ENCODE results near the gene NR3C1.

Gene NR3C1

GRCh38 chr5:143350751-143351602, 52.5 kb downstream of the NR3C1 start:
- no peaks in the 10 kb centered on the region for H3K9me3 ChIP-seq (ENCODE audit: control insufficient read depth, low read length)
- H3K27me3 ChIP-seq (replicated peaks; ENCODE audit: control insufficient read depth, insufficient read depth, low read length, poor library complexity, severe bottlenecking): no peaks in the 10 kb centered on the region
- no peak for DNase-seq
- no peak overlapping the region for H3K27ac ChIP-seq (ENCODE audit: insufficient read depth, low read length, poor library complexity, severe bottlenecking)
- H3K4me1 ChIP-seq (ENCODE audit: control insufficient read depth, insufficient read depth, low read length, poor library complexity, severe bottlenecking): peaks cover 42% of the 10 kb centered on the region
- no peaks in the 10 kb centered on the region for H3K36me3 ChIP-seq (ENCODE audit: control insufficient read depth, insufficient read depth, low read length)
- no peak overlapping the region for H3K4me3 ChIP-seq (ENCODE audit: insufficient read depth, low read depth, low read length, poor library complexity, severe bottlenecking)

GRCh38 chr5:143350341-143350740, 53.1 kb downstream of the NR3C1 start:
- no peak overlapping the region for H3K4me3 ChIP-seq (ENCODE audit: insufficient read depth, low read depth, low read length, poor library complexity, severe bottlenecking)
- no peak overlapping the region for H3K27ac ChIP-seq (ENCODE audit: insufficient read depth, low read length, poor library complexity, severe bottlenecking)
- H3K36me3 ChIP-seq (ENCODE audit: control insufficient read depth, insufficient read depth, low read length): no peaks in the 10 kb centered on the region
- DNase-seq: no peak
- no peaks in the 10 kb centered on the region for H3K9me3 ChIP-seq (ENCODE audit: control insufficient read depth, low read length)
- H3K27me3 ChIP-seq (replicated peaks; ENCODE audit: control insufficient read depth, insufficient read depth, low read length, poor library complexity, severe bottlenecking): no peaks in the 10 kb centered on the region
- peaks cover 36% of the 10 kb centered on the region for H3K4me1 ChIP-seq (ENCODE audit: control insufficient read depth, insufficient read depth, low read length, poor library complexity, severe bottlenecking)

GRCh38 chr5:143349177-143349576, 54.3 kb downstream of the NR3C1 start:
- H3K27me3 ChIP-seq (replicated peaks; ENCODE audit: control insufficient read depth, insufficient read depth, low read length, poor library complexity, severe bottlenecking): no peaks in the 10 kb centered on the region
- no peaks in the 10 kb centered on the region for H3K9me3 ChIP-seq (ENCODE audit: control insufficient read depth, low read length)
- H3K27ac ChIP-seq (ENCODE audit: insufficient read depth, low read length, poor library complexity, severe bottlenecking): no peak overlapping the region
- H3K36me3 ChIP-seq (ENCODE audit: control insufficient read depth, insufficient read depth, low read length): no peaks in the 10 kb centered on the region
- H3K4me3 ChIP-seq (ENCODE audit: insufficient read depth, low read depth, low read length, poor library complexity, severe bottlenecking): no peak overlapping the region
- no peak for DNase-seq
- H3K4me1 ChIP-seq (ENCODE audit: control insufficient read depth, insufficient read depth, low read length, poor library complexity, severe bottlenecking): peaks cover 25% of the 10 kb centered on the region

GRCh38 chr5:143347698-143348344, 55.7 kb downstream of the NR3C1 start:
- no peak overlapping the region for H3K4me3 ChIP-seq (ENCODE audit: insufficient read depth, low read depth, low read length, poor library complexity, severe bottlenecking)
- H3K27me3 ChIP-seq (replicated peaks; ENCODE audit: control insufficient read depth, insufficient read depth, low read length, poor library complexity, severe bottlenecking): no peaks in the 10 kb centered on the region
- no peak for DNase-seq
- no peaks in the 10 kb centered on the region for H3K9me3 ChIP-seq (ENCODE audit: control insufficient read depth, low read length)
- no peak overlapping the region for H3K27ac ChIP-seq (ENCODE audit: insufficient read depth, low read length, poor library complexity, severe bottlenecking)
- H3K4me1 ChIP-seq (ENCODE audit: control insufficient read depth, insufficient read depth, low read length, poor library complexity, severe bottlenecking): peaks cover 15% of the 10 kb centered on the region
- H3K36me3 ChIP-seq (ENCODE audit: control insufficient read depth, insufficient read depth, low read length): no peaks in the 10 kb centered on the region

GRCh38 chr5:143347046-143347445, 56.4 kb downstream of the NR3C1 start:
- H3K4me3 ChIP-seq (ENCODE audit: insufficient read depth, low read depth, low read length, poor library complexity, severe bottlenecking): no peak overlapping the region
- DNase-seq: no peak
- H3K4me1 ChIP-seq (ENCODE audit: control insufficient read depth, insufficient read depth, low read length, poor library complexity, severe bottlenecking): peaks cover 12% of the 10 kb centered on the region

GRCh38 chr5:143345671-143346440, 57.6 kb downstream of the NR3C1 start:
- Histone ChIP-seq H3K27me3 (replicated peaks; ENCODE audit: control insufficient read depth, insufficient read depth, low read length, poor library complexity, severe bottlenecking) (no peaks in the 10 kb centered on the region), H3K27ac (ENCODE audit: insufficient read depth, low read length, poor library complexity, severe bottlenecking) (no peak overlapping the region), H3K9me3 (ENCODE audit: control insufficient read depth, low read length) (no peaks in the 10 kb centered on the region), H3K36me3 (ENCODE audit: control insufficient read depth, insufficient read depth, low read length) (no peaks in the 10 kb centered on the region), H3K4me3 (ENCODE audit: insufficient read depth, low read depth, low read length, poor library complexity, severe bottlenecking) (no peak overlapping the region), H3K4me1 (ENCODE audit: control insufficient read depth, insufficient read depth, low read length, poor library complexity, severe bottlenecking) (peaks cover 10% of the 10 kb centered on the region)
- no peak for DNase-seq

More at GRCh38 chr5:143347046-143347445, 56.4 kb downstream of the NR3C1 start:
- Histone ChIP-seq H3K27me3 (replicated peaks; ENCODE audit: control insufficient read depth, insufficient read depth, low read length, poor library complexity, severe bottlenecking) (no peaks in the 10 kb centered on the region), H3K27ac (ENCODE audit: insufficient read depth, low read length, poor library complexity, severe bottlenecking) (no peak overlapping the region), H3K9me3 (ENCODE audit: control insufficient read depth, low read length) (no peaks in the 10 kb centered on the region), H3K36me3 (ENCODE audit: control insufficient read depth, insufficient read depth, low read length) (no peaks in the 10 kb centered on the region)

- H3K27me3 ChIP-seq (replicated peaks; ENCODE audit: control insufficient read depth, insufficient read depth, low read length, poor library complexity, severe bottlenecking): no peaks in the 10 kb centered on the region
- H3K4me3 ChIP-seq (ENCODE audit: insufficient read depth, low read depth, low read length, poor library complexity, severe bottlenecking): no peak overlapping the region
- no peaks in the 10 kb centered on the region for H3K9me3 ChIP-seq (ENCODE audit: control insufficient read depth, low read length)
- H3K4me1 ChIP-seq (ENCODE audit: control insufficient read depth, insufficient read depth, low read length, poor library complexity, severe bottlenecking): peaks cover 3% of the 10 kb centered on the region
- no peak for DNase-seq
- no peaks in the 10 kb centered on the region for H3K36me3 ChIP-seq (ENCODE audit: control insufficient read depth, insufficient read depth, low read length)
- no peak overlapping the region for H3K27ac ChIP-seq (ENCODE audit: insufficient read depth, low read length, poor library complexity, severe bottlenecking)
Measured at GRCh38 chr5:143343042-143343441, 60.4 kb downstream of the NR3C1 start.

GRCh38 chr5:143342607-143343006, 60.9 kb downstream of the NR3C1 start:
- Histone ChIP-seq H3K36me3 (ENCODE audit: control insufficient read depth, insufficient read depth, low read length) (no peaks in the 10 kb centered on the region), H3K4me3 (ENCODE audit: insufficient read depth, low read depth, low read length, poor library complexity, severe bottlenecking) (no peak overlapping the region), H3K9me3 (ENCODE audit: control insufficient read depth, low read length) (no peaks in the 10 kb centered on the region), H3K4me1 (ENCODE audit: control insufficient read depth, insufficient read depth, low read length, poor library complexity, severe bottlenecking) (no peaks in the 10 kb centered on the region), H3K27me3 (replicated peaks; ENCODE audit: control insufficient read depth, insufficient read depth, low read length, poor library complexity, severe bottlenecking) (no peaks in the 10 kb centered on the region), H3K27ac (ENCODE audit: insufficient read depth, low read length, poor library complexity, severe bottlenecking) (no peak overlapping the region)
- DNase-seq: no peak

- Histone ChIP-seq H3K27ac (ENCODE audit: insufficient read depth, low read length, poor library complexity, severe bottlenecking) (no peak overlapping the region), H3K27me3 (replicated peaks; ENCODE audit: control insufficient read depth, insufficient read depth, low read length, poor library complexity, severe bottlenecking) (no peaks in the 10 kb centered on the region), H3K4me1 (ENCODE audit: control insufficient read depth, insufficient read depth, low read length, poor library complexity, severe bottlenecking) (no peaks in the 10 kb centered on the region), H3K36me3 (ENCODE audit: control insufficient read depth, insufficient read depth, low read length) (no peaks in the 10 kb centered on the region), H3K4me3 (ENCODE audit: insufficient read depth, low read depth, low read length, poor library complexity, severe bottlenecking) (no peak overlapping the region), H3K9me3 (ENCODE audit: control insufficient read depth, low read length) (no peaks in the 10 kb centered on the region)
- DNase-seq: no peak
Measured at GRCh38 chr5:143341807-143342570, 61.5 kb downstream of the NR3C1 start.
